GM19467 (cell line): ENCODE results near the gene TMEM132D.

ENCODE experiments used
- ATAC-seq: cut with Tn5 transposase; IDR thresholded peaks from one replicate; pipeline ENCODE4 v1.9.1; 2021; ENCODE audit warnings: mild to moderate bottlenecking, moderate library complexity; ENCODE audit not compliant: unreplicated experiment

The TMEM132D gene

DNA sequence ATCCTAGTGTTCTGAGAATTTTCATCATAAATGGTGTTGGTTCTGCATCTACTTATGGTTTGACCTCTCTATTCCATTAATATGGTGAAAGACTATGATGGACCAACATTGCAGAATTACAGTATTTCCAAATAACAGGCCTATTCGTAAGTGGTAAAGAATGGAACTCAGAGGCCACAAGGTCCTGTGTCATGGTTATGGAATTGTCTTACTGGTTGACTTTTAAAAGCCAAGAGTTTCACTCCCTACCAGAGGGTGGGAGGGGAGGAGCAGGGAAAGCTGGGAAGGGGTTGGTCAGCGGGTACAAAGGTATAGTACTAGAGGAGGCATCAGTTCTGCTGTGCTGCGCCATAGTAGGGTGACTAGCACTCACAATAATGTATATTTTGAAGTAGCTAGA lies 153.4 kb downstream of the TMEM132D start:
- ATAC-seq, result no peak

- no peak for ATAC-seq
Observed at GRCh38 chr12:129746318-129746717, 157.5 kb downstream of the TMEM132D start.

GRCh38 chr12:129729170-129729569 lies 174.7 kb downstream of the TMEM132D start:
- no peak for ATAC-seq

DNA sequence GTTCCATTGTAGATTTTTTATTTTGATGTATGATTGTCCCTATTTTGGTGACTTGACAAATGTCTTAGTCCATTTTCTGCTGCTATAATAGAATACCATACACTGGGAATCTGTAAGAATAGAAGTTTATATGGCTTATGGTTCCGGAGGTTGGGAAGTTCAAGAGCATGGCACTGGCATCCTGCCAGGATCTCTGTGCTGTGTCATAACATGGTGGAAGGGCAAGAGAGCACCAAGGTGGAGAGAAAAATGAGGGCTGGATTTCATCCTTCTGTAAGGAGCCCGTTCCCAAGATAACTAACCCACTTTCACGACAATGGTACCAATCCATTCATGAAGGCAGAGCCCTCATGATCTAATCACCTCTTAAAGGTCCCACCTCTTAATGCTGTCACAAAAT lies 176.7 kb downstream of the TMEM132D start:
- ATAC-seq, result no peak

- ATAC-seq, result no peak
Observed at GRCh38 chr12:129723260-129723659, 180.6 kb downstream of the TMEM132D start.

DNA sequence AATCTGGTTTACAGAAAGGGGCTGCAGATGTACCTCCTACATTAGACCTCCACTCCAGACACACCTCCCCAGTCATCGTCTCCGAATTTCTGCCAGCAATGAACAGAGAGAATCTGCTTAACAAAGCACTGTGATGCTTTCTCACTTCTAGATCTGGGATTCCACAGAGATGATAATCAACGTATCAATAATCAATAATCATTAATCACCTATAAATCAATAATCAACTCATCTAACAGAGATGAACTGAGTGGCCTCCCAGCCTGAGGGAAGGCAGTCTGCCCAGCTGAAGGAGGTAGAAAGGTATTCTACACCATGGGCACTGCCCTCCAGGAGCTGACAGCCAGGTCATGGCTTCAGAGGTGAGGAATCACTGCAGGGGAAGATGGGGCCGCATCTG lies 183.2 kb downstream of the TMEM132D start:
- ATAC-seq, result no peak

DNA sequence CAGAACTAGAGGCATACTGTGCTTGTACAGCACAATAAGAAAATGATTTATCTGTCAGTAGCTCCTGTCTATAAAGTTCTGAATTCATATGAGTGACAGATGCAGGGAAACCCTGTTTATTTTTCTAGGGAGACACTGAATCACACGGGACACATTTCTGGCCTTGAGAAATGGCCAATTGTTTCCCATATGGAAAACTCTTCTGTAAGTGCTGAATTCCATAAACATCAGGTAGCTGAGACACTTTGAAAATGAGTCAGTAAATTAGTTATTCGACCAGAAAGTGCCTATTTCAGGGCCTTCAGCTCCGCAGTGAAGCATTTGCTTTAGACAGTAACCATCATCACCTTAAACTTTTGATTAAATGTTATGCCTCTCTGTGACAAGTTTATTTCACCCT lies 184.4 kb downstream of the TMEM132D start:
- ATAC-seq, result no peak

GRCh38 chr12:129717438-129717837 lies 186.4 kb downstream of the TMEM132D start:
- ATAC-seq, result no peak

- ATAC-seq, result no peak
Observed at GRCh38 chr12:129716825-129717224, 187.0 kb downstream of the TMEM132D start.

- ATAC-seq, result no peak
Observed at GRCh38 chr12:129706716-129707115, 197.1 kb downstream of the TMEM132D start.

DNA sequence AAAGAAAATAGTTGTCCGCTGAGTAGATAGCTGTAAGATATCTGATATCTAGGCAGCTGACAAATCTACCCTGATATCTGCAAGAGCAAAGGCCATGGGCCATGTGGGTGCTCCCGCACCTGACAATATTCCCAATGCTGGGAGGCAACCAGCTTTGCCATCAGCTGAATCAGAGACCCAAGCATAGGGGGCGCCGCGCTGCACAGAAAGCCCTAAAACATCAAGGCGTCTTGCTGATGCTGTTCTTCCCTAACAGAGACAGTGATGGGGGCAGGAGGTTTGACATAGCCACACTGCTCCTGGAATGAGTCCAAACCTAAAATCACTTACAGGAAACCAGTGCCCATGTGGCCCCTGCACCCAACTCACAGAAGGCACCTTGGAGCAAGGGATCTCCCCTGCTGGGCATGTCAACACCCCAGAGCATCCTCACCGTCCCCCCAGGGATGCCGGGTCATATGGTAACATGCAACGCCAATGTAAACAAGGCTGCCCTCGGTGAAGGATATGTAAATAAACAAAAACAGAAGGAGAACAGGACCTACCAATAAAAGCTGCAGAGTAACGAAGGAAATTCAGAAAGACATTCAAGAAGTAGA lies 199.5 kb downstream of the TMEM132D start:
- ATAC-seq, result no peak

GRCh38 chr12:129701631-129702101 lies 202.2 kb downstream of the TMEM132D start:
- ATAC-seq, result no peak

- no peak for ATAC-seq
Observed at GRCh38 chr12:129700036-129700435, 203.8 kb downstream of the TMEM132D start.

- no peak for ATAC-seq
Observed at GRCh38 chr12:129696926-129697325, 206.9 kb downstream of the TMEM132D start.

GRCh38 chr12:129696405-129696804 lies 207.4 kb downstream of the TMEM132D start:
- no peak for ATAC-seq

DNA sequence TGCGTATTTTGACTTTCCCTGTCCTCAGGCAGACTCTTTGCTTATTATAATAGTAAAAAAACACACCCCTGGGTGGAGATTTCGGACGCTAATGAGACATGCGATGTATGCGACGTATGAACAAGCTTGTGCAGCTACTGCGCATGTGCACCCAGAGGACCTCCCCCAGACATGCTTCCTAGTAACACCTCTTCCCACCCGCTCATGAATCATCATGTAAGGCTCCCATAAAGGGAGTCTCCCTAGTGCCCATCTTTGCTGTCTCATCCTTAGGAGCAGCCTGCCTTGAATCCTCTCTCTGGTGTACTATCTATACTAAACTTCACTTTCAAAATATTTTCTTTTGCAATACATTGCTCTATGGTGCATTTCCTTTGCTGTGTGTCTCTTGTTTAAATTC lies 210.1 kb downstream of the TMEM132D start:
- ATAC-seq, result no peak

DNA sequence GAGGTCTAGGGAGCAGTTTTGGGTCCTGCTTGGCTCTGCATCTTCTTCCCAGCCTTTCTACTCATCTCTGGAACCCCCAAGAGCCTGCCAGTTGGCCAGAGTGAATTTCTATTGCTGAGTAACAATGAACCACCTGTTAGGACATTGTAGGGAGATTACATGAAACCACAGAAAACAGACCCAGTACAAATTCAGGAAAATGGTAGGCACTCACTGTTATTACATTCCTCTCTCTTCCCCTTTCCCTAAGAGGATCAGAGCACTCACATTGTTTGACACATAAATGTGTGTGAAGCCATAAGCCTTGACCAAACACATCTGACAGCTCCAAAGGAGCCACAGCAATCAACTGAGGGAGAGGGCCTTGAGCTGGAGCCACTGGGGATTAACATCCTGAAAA lies 216.1 kb downstream of the TMEM132D start:
- no peak for ATAC-seq

DNA sequence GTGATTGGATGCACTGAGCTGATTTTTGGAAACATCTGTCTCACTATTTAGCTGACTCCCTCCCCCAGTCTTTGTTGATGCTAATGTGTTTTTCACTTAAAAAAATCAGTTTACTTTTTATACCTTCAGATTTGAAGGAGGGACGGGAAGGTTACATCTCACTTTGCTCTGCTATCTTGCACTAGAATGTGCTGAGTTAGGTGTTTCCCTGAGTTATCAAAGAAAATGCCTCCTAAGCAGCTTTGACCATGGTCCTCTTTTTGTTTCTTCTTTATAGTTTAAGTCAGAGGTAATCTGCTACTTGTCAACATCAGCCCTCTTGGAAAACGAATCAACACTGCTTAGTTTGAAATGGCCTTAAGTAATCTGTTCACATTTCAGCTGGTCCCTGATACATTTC lies 222.0 kb downstream of the TMEM132D start:
- ATAC-seq, result no peak

GRCh38 chr12:129681151-129681550 lies 222.7 kb downstream of the TMEM132D start:
- ATAC-seq, result no peak

GRCh38 chr12:129676411-129676810 lies 227.4 kb downstream of the TMEM132D start:
- ATAC-seq, result no peak

DNA sequence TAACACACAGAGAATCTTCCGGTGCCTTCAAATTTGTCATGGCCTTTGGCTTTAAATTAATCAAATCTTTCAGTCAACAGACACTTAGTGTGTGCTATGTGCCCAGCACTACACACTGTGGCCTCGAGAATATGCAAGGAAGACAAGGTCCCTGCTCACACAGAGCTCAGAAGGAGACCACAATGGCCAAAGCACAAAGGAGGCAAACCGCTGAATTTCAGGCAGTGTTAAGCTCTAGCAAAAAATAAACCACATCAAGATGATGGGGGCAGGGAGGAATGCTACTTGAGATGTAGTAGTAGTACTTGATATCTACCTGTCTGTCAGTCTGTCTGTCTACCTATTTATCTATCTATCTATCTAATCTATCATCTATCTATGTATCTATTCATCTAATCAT lies 227.9 kb downstream of the TMEM132D start:
- ATAC-seq, result no peak

GRCh38 chr12:129675496-129675895 lies 228.3 kb downstream of the TMEM132D start:
- ATAC-seq, result no peak

- ATAC-seq, result no peak
Observed at GRCh38 chr12:129673806-129674205, 230.0 kb downstream of the TMEM132D start.
